Panc1 (cell line): Measurements from ENCODE around the gene DNAH3. TPM values are rescaled to one million over a fixed set of nuclear protein-coding genes. Genes with fewer than 3 reads are reported as not detected.

Source experiments
- ATAC-seq: fragments of 200-7000 bp; cut with Tn5 transposase; 2 replicates; pipeline ENCODE4 v1.9.1; 2020; ENCODE audit warnings: mild to moderate bottlenecking, moderate library complexity
- BruUV-seq: library from RNA; stranded (reverse); fragments of 400-500 nt; replicated peaks from 2 replicates; lab custom pipeline; 2021; lab: Mats Ljungman, UMichigan
- CTCF ChIA-PET: fragments of 300-600 bp; sonication (Branson Sonifier 250); formaldehyde crosslinking; loops from one replicate; lab custom pipeline; 2022; ENCODE audit warnings: antibody characterized with exemption; lab: Charles Lee
- POLR2A ChIA-PET: fragments of 300-600 bp; sonication (Branson Sonifier 250); formaldehyde crosslinking; loops from one replicate; lab custom pipeline; 2022; ENCODE audit warnings: antibody characterized with exemption; lab: Charles Lee
- DNase-seq: peaks from one replicate; pipeline ENCODE4 v3.0.0-alpha.2; 2010; ENCODE audit warnings: low read depth, low spot score
- H3K27ac ChIP-seq: 2 replicates; pipeline ENCODE4 v1.5.1; 2011; ENCODE audit warnings: mild to moderate bottlenecking, low read length, inconsistent platforms
- H3K27me3 ChIP-seq: fragments of 200-500 bp; sonication (Bioruptor generic); 2 replicates; pipeline ENCODE4 v1.6.0; 2014; ENCODE audit warnings: low read length, inconsistent platforms; ENCODE audit not compliant: control insufficient read depth, insufficient read depth
- H3K36me3 ChIP-seq: fragments of 200-500 bp; sonication (Bioruptor generic); 2 replicates; pipeline ENCODE4 v1.5.1; 2014; ENCODE audit warnings: inconsistent platforms, mild to moderate bottlenecking, low read length, moderate library complexity; ENCODE audit not compliant: control insufficient read depth, insufficient read depth
- H3K4me1 ChIP-seq: 2 replicates; pipeline ENCODE4 v1.5.1; 2011; ENCODE audit warnings: inconsistent platforms, mild to moderate bottlenecking, low read length, moderate library complexity; ENCODE audit not compliant: control insufficient read depth, insufficient read depth
- H3K4me3 ChIP-seq, 2 experiments: 2 replicates each; pipeline ENCODE4 v1.5.1; 2011 to 2012; ENCODE audit warnings: low read depth in 2 of 2, low read length in 2 of 2, mild to moderate bottlenecking in 2 of 2, inconsistent platforms in 1 of 2, moderate library complexity in 1 of 2
- H3K9me3 ChIP-seq: fragments of 200-500 bp; sonication (Bioruptor generic); 2 replicates; pipeline ENCODE4 v1.5.1; 2014; ENCODE audit warnings: low read depth, mild to moderate bottlenecking, inconsistent platforms, low read length, moderate library complexity; ENCODE audit not compliant: control insufficient read depth, insufficient read depth
- CTCF ChIP-seq: fragments of 450-650 bp; IDR thresholded peaks from 2 replicates; pipeline ENCODE4 v1.5.1; 2017; ENCODE audit warnings: mild to moderate bottlenecking
- POLR2AphosphoS5 ChIP-seq: IDR thresholded peaks from 2 replicates; pipeline ENCODE4 v1.6.1; 2012; ENCODE audit warnings: mild to moderate bottlenecking, low read depth, low read length, moderate library complexity
- REST ChIP-seq, 2 experiments: IDR thresholded peaks; 2 replicates each; pipeline ENCODE4 v1.6.1; 2011 to 2012; ENCODE audit warnings: low read depth in 2 of 2, control low read depth in 1 of 2, low read length in 1 of 2, mild to moderate bottlenecking in 1 of 2, moderate library complexity in 1 of 2; ENCODE audit not compliant: insufficient read depth in 1 of 2
- SIN3A ChIP-seq: IDR thresholded peaks from 2 replicates; pipeline ENCODE4 v1.6.1; 2012; ENCODE audit warnings: low read depth, mild to moderate bottlenecking, low read length, moderate library complexity, borderline replicate concordance; ENCODE audit not compliant: insufficient read depth
- TCF7L2 ChIP-seq: IDR thresholded peaks from 2 replicates; pipeline ENCODE4 v1.6.1; 2011; ENCODE audit warnings: mild to moderate bottlenecking, low read depth, low read length, inconsistent platforms
- in situ Hi-C: cut with HindIII; loops from 2 replicates; pipeline ENCODE4 v1.10.0; 2016; ENCODE audit warnings: low sequenced_read_pairs, low pct_unique_long_range_greater_than_20kb
- intact Hi-C: fragments of 100-400 bp; cut with micrococcal nuclease; formaldehyde crosslinking; loops from one replicate; pipeline ENCODE4 v1.10.0; 2022; ENCODE audit not compliant: unreplicated experiment
- total RNA-seq: library from RNA; stranded (reverse); gene quantifications from one replicate; pipeline ENCODE4 v1.2.1, GENCODE V29; 2021; ENCODE audit not compliant: unreplicated experiment

DNAH3 gene
- total RNA-seq, 1 experiment from 2014 or later, result 0.62 TPM

DNA sequence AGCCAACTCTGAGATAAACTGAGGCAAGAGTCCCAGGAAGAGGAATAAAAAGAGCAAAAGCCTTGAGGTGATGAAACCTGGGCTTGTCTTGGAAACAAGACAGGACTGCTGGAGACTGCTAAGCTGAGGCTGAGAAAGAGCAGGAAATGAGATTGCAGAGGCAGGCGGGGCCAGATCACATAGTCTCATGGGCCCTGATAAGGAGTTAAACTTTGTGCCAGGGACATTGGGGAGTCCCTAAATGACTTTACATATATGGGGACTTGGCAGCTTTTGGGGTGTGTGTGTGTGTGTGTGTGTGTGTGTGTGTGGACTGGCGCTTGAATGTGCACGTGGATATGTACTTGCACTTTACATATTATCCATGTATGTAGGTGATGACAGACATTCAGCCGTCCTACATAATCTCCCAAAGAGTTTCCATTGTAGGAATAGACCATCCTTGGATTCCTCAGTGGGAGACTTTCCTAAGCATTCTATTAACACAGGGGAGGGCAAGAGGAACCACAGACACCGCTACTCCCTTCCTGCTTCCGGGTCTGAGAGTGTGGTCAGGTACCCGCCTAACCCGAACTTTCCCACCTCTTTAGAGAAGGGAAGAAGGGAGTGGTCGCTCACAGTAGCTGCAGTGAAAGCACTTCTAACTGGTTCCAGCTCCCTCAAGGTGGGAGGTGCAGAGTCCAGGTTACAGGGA lies 127.0 kb downstream of the DNAH3 start:
- H3K36me3 ChIP-seq, result no peaks in the 10 kb centered on the region
- H3K4me3 ChIP-seq, result no peak overlapping the region
- ChIA-PET CTCF (no interaction called here), POLR2A (no interaction called here)
- no peaks in the 10 kb centered on the region for H3K4me1 ChIP-seq
- intact Hi-C loops, result no loop called here
- H3K9me3 ChIP-seq, result no peaks in the 10 kb centered on the region
- DNase-seq (no peak), ATAC-seq (no peak)
- no peak for TF ChIP-seq TCF7L2
- no peak for TF ChIP-seq SIN3A
- TF ChIP-seq POLR2AphosphoS5, result no peak
- no peak for TF ChIP-seq CTCF
- TF ChIP-seq REST (IDR thresholded peaks at IDR 0.05; ENCODE audit: insufficient read depth in 1 of 2, low read depth in 2 of 2, low read length in 1 of 2), result no peak
- no TSS peak for BruUV-seq
- no peak overlapping the region for H3K27ac ChIP-seq
- H3K27me3 ChIP-seq, result no peaks in the 10 kb centered on the region
- in situ Hi-C loops, result no loop called here

DNA sequence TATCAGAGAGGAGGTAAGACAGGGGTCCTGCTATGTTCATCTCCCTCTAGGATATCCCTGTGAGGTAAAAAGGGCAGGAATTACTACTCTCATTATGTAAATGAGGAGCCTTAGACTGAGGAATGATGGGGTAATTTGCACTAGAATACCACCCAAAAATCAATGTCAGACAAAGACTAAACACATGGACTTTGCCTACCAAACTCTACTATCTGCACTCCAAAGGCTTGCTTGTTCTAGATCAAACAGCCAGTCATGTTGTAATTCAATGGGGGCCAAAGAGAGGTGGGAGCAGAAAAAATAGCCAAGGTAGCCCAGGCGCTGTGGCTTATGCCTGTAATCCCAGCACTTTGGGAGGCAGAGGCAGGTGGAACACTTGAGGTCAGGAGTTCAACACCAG lies 129.3 kb downstream of the DNAH3 start:
- in situ Hi-C loops (no loop called here), intact Hi-C loops (no loop called here)
- no TSS peak for BruUV-seq
- Histone ChIP-seq H3K9me3 (no peaks in the 10 kb centered on the region), H3K4me1 (no peaks in the 10 kb centered on the region), H3K4me3 (no peak overlapping the region), H3K27me3 (no peaks in the 10 kb centered on the region; the same call in 1 of the 2 replicates), H3K36me3 (no peaks in the 10 kb centered on the region), H3K27ac (no peak overlapping the region)
- POLR2A ChIA-PET, result no interaction called here
- CTCF ChIA-PET, result no interaction called here
- DNase-seq, result no peak
- TF ChIP-seq POLR2AphosphoS5, result no peak
- no peak for TF ChIP-seq CTCF
- no peak for TF ChIP-seq SIN3A
- TF ChIP-seq REST (IDR thresholded peaks at IDR 0.05; ENCODE audit: insufficient read depth in 1 of 2, low read depth in 2 of 2, low read length in 1 of 2), result no peak
- no peak for TF ChIP-seq TCF7L2
- no peak for ATAC-seq
